ENCODE measurements around the gene ASS1. TPM values are rescaled to one million over a fixed set of nuclear protein-coding genes. Genes with fewer than 3 reads are reported as not detected.

ASS1 gene
- total RNA-seq, 6 experiments from 2014 or later = 437 to 1,278 (median 1,014) TPM

GRCh38 chr9:130487500-130487899, 42.7 kb downstream of the ASS1 start:
- TF ChIP-seq CTCF (IDR thresholded peaks at IDR 0.05) = no peak
- no peak for TF ChIP-seq POLR2A (IDR thresholded peaks at IDR 0.05)
- H3K27ac ChIP-seq = peak overlapping the region in 1 of 3 donors; percentile 20
- ATAC-seq = peak in 1 of 4 donors; percentile 7
- intact Hi-C loops (cut with DNase I) = no loop called here
- no peaks in the 10 kb centered on the region for H3K9me3 ChIP-seq
- WGBS (ENCODE audit: insufficient coverage, low coverage, low lambda C conversion rate, missing lambda C conversion rate) = 50% methylated on average over 6 of the region's 6 CpGs
- peak in 2 of 3 donors; percentile 23 to 39 for DNase-seq
- no peaks in the 10 kb centered on the region for H3K27me3 ChIP-seq
- H3K4me1 ChIP-seq = no peaks in the 10 kb centered on the region
- H3K36me3 ChIP-seq = peaks cover 0 to 89% (median 24%) of the 10 kb centered on the region in 4 donors
- no peak overlapping the region for H3K4me3 ChIP-seq

- no peaks in the 10 kb centered on the region for H3K9me3 ChIP-seq
- H3K4me3 ChIP-seq = no peak overlapping the region
- peaks cover 0 to 94% (median 25%) of the 10 kb centered on the region in 4 donors for H3K36me3 ChIP-seq
- DNase-seq = peak in 1 of 3 donors; percentile 54
- H3K4me1 ChIP-seq = no peaks in the 10 kb centered on the region
- WGBS (ENCODE audit: insufficient coverage, low coverage, low lambda C conversion rate, missing lambda C conversion rate) = 90% methylated on average over 6 of the region's 18 CpGs
- no peak for TF ChIP-seq POLR2A (IDR thresholded peaks at IDR 0.05)
- TF ChIP-seq CTCF (IDR thresholded peaks at IDR 0.05) = no peak
- intact Hi-C loops (cut with DNase I) = no loop called here
- H3K27ac ChIP-seq = peak overlapping the region in 1 of 3 donors; percentile 20
- peak in 2 of 4 donors; percentile 10 to 12 for ATAC-seq
- no peaks in the 10 kb centered on the region for H3K27me3 ChIP-seq
These were observed 44.0 kb downstream of the ASS1 start for GRCh38 chr9:130488621-130489330.

- Histone ChIP-seq H3K9me3 (no peaks in the 10 kb centered on the region), H3K27me3 (no peaks in the 10 kb centered on the region), H3K27ac (no peak overlapping the region), H3K4me1 (peaks cover 0 to 6% (median 0%) of the 10 kb centered on the region in 4 donors), H3K4me3 (no peak overlapping the region), H3K36me3 (peaks cover 0 to 90% (median 26%) of the 10 kb centered on the region in 4 donors)
- DNase-seq = peak in 1 of 3 donors; percentile 43
- ATAC-seq = no peak
- no peak for TF ChIP-seq CTCF (IDR thresholded peaks at IDR 0.05)
- no peak for TF ChIP-seq POLR2A (IDR thresholded peaks at IDR 0.05)
- intact Hi-C loops (cut with DNase I) = no loop called here
- WGBS (ENCODE audit: insufficient coverage, low coverage, low lambda C conversion rate, missing lambda C conversion rate) = 87% methylated on average over 8 of the region's 19 CpGs
These were observed 46.2 kb downstream of the ASS1 start for GRCh38 chr9:130490981-130491380.

- H3K27ac ChIP-seq = no peak overlapping the region
- no peak for TF ChIP-seq CTCF (IDR thresholded peaks at IDR 0.05)
- ATAC-seq (no peak), DNase-seq (peak in 1 of 3 donors; percentile 52)
- H3K27me3 ChIP-seq = no peaks in the 10 kb centered on the region
- H3K36me3 ChIP-seq = peaks cover 0 to 90% (median 24%) of the 10 kb centered on the region in 4 donors
- H3K9me3 ChIP-seq = no peaks in the 10 kb centered on the region
- 82% methylated on average over 4 of the region's 15 CpGs for WGBS (ENCODE audit: insufficient coverage, low coverage, low lambda C conversion rate, missing lambda C conversion rate)
- peaks cover 0 to 16% (median under 1%) of the 10 kb centered on the region in 4 donors for H3K4me1 ChIP-seq
- intact Hi-C loops (cut with DNase I) = no loop called here
- no peak overlapping the region for H3K4me3 ChIP-seq
These were observed 47.2 kb downstream of the ASS1 start for GRCh38 chr9:130491830-130492482.
